GM12878 (cell line): ENCODE measurements around the gene PCDHA2.

ENCODE experiments used
- BHLHE40 ChIP-seq, 2 experiments: fragments of 450-650 bp in 1 of 2; IDR thresholded peaks; 2 replicates each; pipeline ENCODE4 v1.6.1; 2011 to 2017; ENCODE audit warnings: low read depth in 2 of 2, borderline replicate concordance in 1 of 2, improper control_type of control experiment in 1 of 2, low read length in 1 of 2, mild to moderate bottlenecking in 1 of 2
- MXI1 ChIP-seq: fragments of 150-350 bp; IDR thresholded peaks from 2 replicates; pipeline ENCODE4 v1.6.1; 2011; ENCODE audit warnings: low read depth, mild to moderate bottlenecking, inconsistent platforms, low read length, improper control_type of control experiment

DNA sequence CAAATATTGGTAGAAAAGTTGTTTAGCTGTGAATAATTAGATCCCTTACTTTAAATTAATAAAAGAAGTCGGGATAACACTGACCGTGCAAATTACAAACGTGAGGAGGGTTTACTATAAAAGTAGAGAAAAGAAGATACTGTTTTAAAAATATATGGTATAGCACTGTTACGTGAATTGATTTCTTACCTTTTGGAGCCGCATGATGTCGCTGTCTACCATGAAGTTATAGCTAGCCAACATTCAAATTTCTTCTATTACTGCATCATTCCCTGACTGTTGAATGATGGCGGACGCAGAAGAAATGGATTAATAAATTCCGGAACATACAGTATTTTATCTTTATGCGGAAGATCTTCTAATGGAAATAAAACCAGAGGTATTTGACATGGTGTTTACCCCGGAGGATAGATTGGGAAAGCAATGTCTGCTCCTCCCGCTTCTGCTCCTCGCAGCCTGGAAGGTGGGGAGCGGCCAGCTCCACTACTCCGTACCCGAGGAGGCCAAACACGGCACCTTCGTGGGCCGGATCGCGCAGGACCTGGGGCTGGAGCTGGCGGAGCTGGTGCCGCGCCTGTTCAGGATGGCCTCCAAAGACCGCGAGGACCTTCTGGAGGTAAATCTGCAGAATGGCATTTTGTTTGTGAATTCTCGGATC is 33.2 kb downstream of the PCDHA2 start, which contains the start of gene PCDHA6:
- TF ChIP-seq MXI1 = no peak
- TF ChIP-seq BHLHE40 (IDR thresholded peaks at IDR 0.05; ENCODE audit: borderline replicate concordance in 1 of 2, low read depth in 2 of 2, low read length in 1 of 2) = no peak
